Right renal pelvis (tissue), 4 donors: ENCODE data around the gene TSPAN2. TPM values are rescaled to one million over a fixed set of nuclear protein-coding genes. Genes with fewer than 3 reads are reported as not detected.

Experiments used
- DNase-seq, 4 donors: peaks; one replicate each; pipeline ENCODE4 v3.0.0-alpha.2; 2013; ENCODE audit warnings: low read depth in 4 of 4, low spot score in 3 of 4, missing footprints in 1 of 4
- polyA plus RNA-seq, 4 donors: library from polyadenylated mRNA; unstranded; fragments of 120-200 nt; gene quantifications; one replicate each; pipeline ENCODE4 v1.2.1, GENCODE V29; 2013; ENCODE audit not compliant: insufficient read length in 4 of 4

Gene TSPAN2
- polyA plus RNA-seq, 4 donors = 39.1 to 46.3 (median 41.2) TPM

GRCh38 chr1:115115521-115116161 is 26.3 kb upstream of the TSPAN2 start:
- no peak for DNase-seq

- no peak for DNase-seq
Observed at GRCh38 chr1:115114308-115114707, 25.0 kb upstream of the TSPAN2 start.

GRCh38 chr1:115113766-115114165 is 24.5 kb upstream of the TSPAN2 start:
- DNase-seq = no peak

- peak in 1 of 4 donors; percentile 35 for DNase-seq
Observed at GRCh38 chr1:115112496-115113375, 23.4 kb upstream of the TSPAN2 start.

GRCh38 chr1:115107516-115108260 is 18.4 kb upstream of the TSPAN2 start:
- DNase-seq = no peak

- no peak for DNase-seq
Observed at GRCh38 chr1:115105831-115106230, 16.5 kb upstream of the TSPAN2 start.

GRCh38 chr1:115099693-115100050 is 10.4 kb upstream of the TSPAN2 start:
- no peak for DNase-seq

- DNase-seq = no peak
Observed at GRCh38 chr1:115098979-115099692, 9.8 kb upstream of the TSPAN2 start.

- DNase-seq = no peak
Observed at GRCh38 chr1:115092175-115092574, 2.9 kb upstream of the TSPAN2 start.

GRCh38 chr1:115091572-115091971 is 2.3 kb upstream of the TSPAN2 start:
- DNase-seq = no peak

- DNase-seq = no peak
Observed at GRCh38 chr1:115090956-115091355, 1.7 kb upstream of the TSPAN2 start.

GRCh38 chr1:115090540-115090939 is 1.2 kb upstream of the TSPAN2 start:
- no peak for DNase-seq

- DNase-seq = no peak
Observed at GRCh38 chr1:115090186-115090490, 835 bp upstream of the TSPAN2 start.

- DNase-seq = no peak
Observed at GRCh38 chr1:115088871-115089419, 358 bp downstream of the TSPAN2 start.

- no peak for DNase-seq
Observed at GRCh38 chr1:115088115-115088778, 1.1 kb downstream of the TSPAN2 start.

- DNase-seq = no peak
Observed at GRCh38 chr1:115086176-115086830, 3.0 kb downstream of the TSPAN2 start.

- no peak for DNase-seq
Observed at GRCh38 chr1:115084902-115085511, 4.3 kb downstream of the TSPAN2 start.

GRCh38 chr1:115082949-115083348 is 6.4 kb downstream of the TSPAN2 start:
- no peak for DNase-seq

- no peak for DNase-seq
Observed at GRCh38 chr1:115078708-115079107, 10.6 kb downstream of the TSPAN2 start.
